ENCODE results near the gene ZNF565. TPM values are rescaled to one million over a fixed set of nuclear protein-coding genes. Genes with fewer than 3 reads are reported as not detected.
A peak's percentile ranks its signal among the peaks of the same experiment; 100 is the strongest.
"Not testable (repeated sequence)": the region's sequence is repeated elsewhere in the genome, so short reads cannot be mapped to it uniquely, and the experiment has no call there.

The ZNF565 gene
- total and polyA plus RNA-seq, 3 experiments from 2014 or later, result 2.1 to 6.4 (median 2.5) TPM

DNA sequence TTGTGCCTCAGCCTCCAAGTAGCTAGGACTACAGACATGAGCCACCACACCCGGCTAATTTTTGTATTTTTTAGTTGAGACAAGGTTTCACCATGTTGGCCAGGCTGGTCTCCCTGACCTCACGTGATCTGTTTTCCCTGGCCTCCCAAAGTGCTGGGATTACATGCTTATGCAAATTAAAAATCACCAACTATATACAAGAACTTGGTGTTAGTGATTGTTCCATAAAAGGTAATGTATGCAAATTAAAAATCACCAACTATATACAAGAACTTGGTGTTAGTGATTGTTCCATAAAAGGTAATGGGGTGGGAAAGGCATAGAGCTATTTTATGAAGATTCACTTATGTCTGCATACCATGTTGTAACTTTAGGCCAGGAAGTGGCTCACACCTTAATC, 35.4 kb downstream of the ZNF565 start:
- H3K9me3 ChIP-seq (ENCODE audit: low read length); H3K27me3 ChIP-seq (ENCODE audit: insufficient read depth, low read length, poor library complexity, severe bottlenecking); POLR2A ChIA-PET; H3K4me1 Mint-ChIP-seq; H3K9me3 Mint-ChIP-seq; H3K4me3 ChIP-seq (ENCODE audit: low read length); H3K36me3 ChIP-seq (ENCODE audit: insufficient read depth, low read length); DNase-seq; H3K27ac ChIP-seq (ENCODE audit: low read depth, low read length); H3K27me3 Mint-ChIP-seq; H3K4me1 ChIP-seq (ENCODE audit: insufficient read depth, low read length); H3K4me3 Mint-ChIP-seq: not testable (repeated sequence)
- CTCF ChIA-PET, result interaction anchor here (1.5 to 1.6 kb wide), 2 partner anchors 9 to 51 kb away, joined by 6 to 8 read pairs; no protein-coding TSS in a partner anchor
- H3K27ac Mint-ChIP-seq, result peak overlapping the region in 1 of 8 donors; percentile 38
- H3K36me3 Mint-ChIP-seq, result peaks cover 4 to 18% (median 7%) of the 10 kb centered on the region in 3 donors

- peak overlapping the region in 2 of 8 donors; percentile 10 to 95 for H3K27ac Mint-ChIP-seq
- POLR2A ChIA-PET; H3K4me3 ChIP-seq (ENCODE audit: low read length); H3K9me3 ChIP-seq (ENCODE audit: low read length); H3K27me3 ChIP-seq (ENCODE audit: insufficient read depth, low read length, poor library complexity, severe bottlenecking); H3K27me3 Mint-ChIP-seq; H3K27ac ChIP-seq (ENCODE audit: low read depth, low read length); H3K36me3 Mint-ChIP-seq; DNase-seq; H3K36me3 ChIP-seq (ENCODE audit: insufficient read depth, low read length); H3K9me3 Mint-ChIP-seq; H3K4me1 Mint-ChIP-seq; H3K4me3 Mint-ChIP-seq; H3K4me1 ChIP-seq (ENCODE audit: insufficient read depth, low read length): not testable (repeated sequence)
- CTCF ChIA-PET, result interaction anchor here (13.0 kb wide), 1 partner anchor 46 kb away, joined by 165 read pairs; no protein-coding TSS in a partner anchor
Measured at GRCh38 chr19:36173846-36174245, 40.6 kb downstream of the ZNF565 start.

DNA sequence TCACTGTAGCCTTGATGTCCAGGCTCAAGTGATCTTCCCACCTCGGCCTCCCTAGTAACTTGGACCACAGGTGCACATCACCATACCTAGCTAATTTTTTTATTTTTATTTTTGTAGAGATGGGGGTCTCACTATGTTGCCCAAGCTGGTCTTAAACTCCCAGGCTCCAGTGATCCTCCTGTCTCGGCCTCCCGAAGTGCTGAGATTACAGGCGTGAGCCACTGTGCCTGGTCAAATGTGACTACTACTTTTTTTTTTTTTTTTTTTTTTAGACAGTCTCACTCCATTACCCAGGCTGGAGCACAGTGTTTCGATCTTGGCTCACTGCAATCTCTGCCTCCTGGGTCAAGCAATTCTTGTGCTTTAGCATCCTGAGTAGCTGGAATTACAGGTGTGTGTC, 41.6 kb downstream of the ZNF565 start:
- H3K27me3 ChIP-seq (ENCODE audit: insufficient read depth, low read length, poor library complexity, severe bottlenecking), result no peaks in the 10 kb centered on the region
- H3K27me3 Mint-ChIP-seq, result no peaks in the 10 kb centered on the region
- no peak overlapping the region for H3K4me3 Mint-ChIP-seq
- no peaks in the 10 kb centered on the region for H3K36me3 Mint-ChIP-seq
- H3K27ac ChIP-seq (ENCODE audit: low read depth, low read length), result no peak overlapping the region
- H3K4me3 ChIP-seq (ENCODE audit: low read length), result no peak overlapping the region
- H3K4me1 ChIP-seq (ENCODE audit: insufficient read depth, low read length), result no peaks in the 10 kb centered on the region
- no peak for DNase-seq
- CTCF ChIA-PET, result interaction anchor here (1.1 to 13.0 kb wide), 2 partner anchors 38 to 45 kb away, joined by 3 to 165 read pairs; no protein-coding TSS in a partner anchor
- no peaks in the 10 kb centered on the region for H3K9me3 ChIP-seq (ENCODE audit: low read length)
- peak overlapping the region in 1 of 8 donors; percentile 31 for H3K27ac Mint-ChIP-seq
- H3K4me1 Mint-ChIP-seq, result peaks cover 3 to 4% (median 4%) of the 10 kb centered on the region in 3 donors
- POLR2A ChIA-PET, result no interaction called here
- H3K9me3 Mint-ChIP-seq, result no peaks in the 10 kb centered on the region
- H3K36me3 ChIP-seq (ENCODE audit: insufficient read depth, low read length), result no peaks in the 10 kb centered on the region

DNA sequence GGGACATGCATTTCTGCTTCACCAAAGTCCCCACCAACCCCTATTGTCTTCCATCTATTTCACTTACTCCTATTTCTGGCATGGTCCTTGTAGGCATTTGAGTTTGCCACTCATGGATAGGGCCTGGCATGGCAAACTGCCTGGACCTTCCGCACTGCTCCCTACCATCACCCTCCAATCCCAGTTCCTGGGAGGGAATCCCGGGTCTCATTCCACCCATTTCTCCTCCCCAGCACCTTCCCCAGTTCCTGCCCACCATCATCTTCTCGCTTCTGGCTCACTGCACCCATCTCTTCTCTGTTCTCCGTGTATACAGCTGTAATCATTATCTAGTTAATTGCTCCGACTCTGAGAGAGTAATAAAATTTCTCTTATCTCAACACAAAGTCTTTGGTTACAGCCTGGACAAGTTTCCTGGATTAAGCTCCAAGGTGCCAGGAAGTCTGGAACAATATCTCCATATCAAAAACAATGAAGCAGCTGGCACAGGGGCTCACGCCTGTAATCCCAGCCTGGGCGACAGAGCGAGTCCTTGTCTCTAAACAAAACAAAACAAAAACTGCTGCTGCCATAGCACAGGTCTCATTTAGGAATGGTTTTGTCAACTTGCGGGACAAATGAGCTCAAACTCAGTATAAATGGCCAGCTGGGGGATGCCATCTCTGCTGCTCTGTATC, 45.2 kb downstream of the ZNF565 start:
- Mint-ChIP-seq H3K27me3 (no peaks in the 10 kb centered on the region), H3K4me1 (peaks cover 3 to 4% (median 4%) of the 10 kb centered on the region in 3 donors), H3K4me3 (no peak overlapping the region), H3K36me3 (no peaks in the 10 kb centered on the region), H3K27ac (peak overlapping the region in 3 of 8 donors; percentile 11 to 87 (median 35)), H3K9me3 (no peaks in the 10 kb centered on the region)
- Histone ChIP-seq H3K27me3 (ENCODE audit: insufficient read depth, low read length, poor library complexity, severe bottlenecking) (no peaks in the 10 kb centered on the region), H3K27ac (ENCODE audit: low read depth, low read length) (no peak overlapping the region), H3K36me3 (ENCODE audit: insufficient read depth, low read length) (no peaks in the 10 kb centered on the region), H3K4me1 (ENCODE audit: insufficient read depth, low read length) (no peaks in the 10 kb centered on the region), H3K4me3 (ENCODE audit: low read length) (no peak overlapping the region), H3K9me3 (ENCODE audit: low read length) (no peaks in the 10 kb centered on the region)
- no peak for DNase-seq
- ChIA-PET CTCF (interaction anchor here (0.6 to 13.0 kb wide), 5 partner anchors 10 to 91 kb away, joined by 3 to 165 read pairs (median 3); partner anchors contain the start of genes POLR2I and TBCB), POLR2A (interaction anchor here (1.6 kb wide), 1 partner anchor 54 kb away, joined by 5 read pairs; the partner anchor contains the start of genes POLR2I and TBCB)

- H3K4me1 Mint-ChIP-seq, result no peaks in the 10 kb centered on the region
- ChIA-PET POLR2A (no interaction called here), CTCF (interaction anchor here (1.6 kb wide), 1 partner anchor 36 kb away, joined by 7 read pairs; no protein-coding TSS in a partner anchor)
- no peak overlapping the region for H3K4me3 Mint-ChIP-seq
- H3K27me3 ChIP-seq (ENCODE audit: insufficient read depth, low read length, poor library complexity, severe bottlenecking), result no peaks in the 10 kb centered on the region
- H3K36me3 ChIP-seq (ENCODE audit: insufficient read depth, low read length), result no peaks in the 10 kb centered on the region
- H3K27ac Mint-ChIP-seq, result peak overlapping the region in 1 of 8 donors; percentile 30
- H3K4me1 ChIP-seq (ENCODE audit: insufficient read depth, low read length), result no peaks in the 10 kb centered on the region
- H3K4me3 ChIP-seq (ENCODE audit: low read length), result no peak overlapping the region
- no peaks in the 10 kb centered on the region for H3K9me3 Mint-ChIP-seq
- DNase-seq, result no peak
- H3K27ac ChIP-seq (ENCODE audit: low read depth, low read length), result no peak overlapping the region
- H3K36me3 Mint-ChIP-seq, result peaks cover 0 to 3% (median 0%) of the 10 kb centered on the region in 3 donors
- H3K27me3 Mint-ChIP-seq, result no peaks in the 10 kb centered on the region
- no peaks in the 10 kb centered on the region for H3K9me3 ChIP-seq (ENCODE audit: low read length)
Measured at GRCh38 chr19:36163813-36164212, 50.7 kb downstream of the ZNF565 start.

DNA sequence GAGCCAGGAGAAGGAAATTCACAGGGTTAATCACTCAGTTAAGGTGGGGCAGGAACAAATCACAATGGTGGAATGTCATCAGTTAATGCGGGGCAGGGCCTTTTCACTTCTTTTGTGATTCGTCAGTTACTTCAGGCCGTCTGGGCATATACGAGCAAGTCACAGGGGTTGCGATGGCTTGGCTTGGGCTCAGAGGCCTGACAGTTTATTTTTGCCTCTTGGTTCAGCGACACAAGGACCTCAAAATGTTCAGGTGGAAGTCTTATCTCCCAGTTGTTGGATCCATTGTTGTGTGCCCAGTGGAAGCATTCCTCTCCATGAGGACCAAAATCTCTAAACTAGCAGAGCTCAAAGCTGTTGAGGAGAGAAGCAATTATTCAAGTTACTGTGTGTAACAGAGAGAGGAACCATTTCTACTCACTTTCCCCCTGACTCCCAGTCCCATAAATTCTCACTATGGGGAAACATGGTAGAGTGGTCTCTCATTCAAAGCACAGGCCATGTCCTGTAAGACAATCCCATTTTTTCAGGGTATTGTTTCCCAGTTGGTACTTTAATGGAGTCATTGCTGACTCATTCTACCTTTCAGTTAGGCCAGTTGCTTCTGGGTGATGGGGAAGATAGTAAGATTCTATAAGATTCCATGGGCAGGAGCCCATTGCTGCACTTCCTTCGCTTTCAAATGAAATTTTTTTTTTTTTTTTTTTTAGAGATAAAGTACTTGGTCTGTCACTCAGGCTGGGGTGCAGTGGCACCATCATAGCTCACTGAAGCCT, 53.5 kb downstream of the ZNF565 start:
- ChIA-PET POLR2A (no interaction called here), CTCF (interaction anchor here (0.7 kb wide), 1 partner anchor 100 kb away, joined by 4 read pairs; no protein-coding TSS in a partner anchor)
- Histone ChIP-seq H3K27me3 (ENCODE audit: insufficient read depth, low read length, poor library complexity, severe bottlenecking) (no peaks in the 10 kb centered on the region), H3K4me3 (ENCODE audit: low read length) (no peak overlapping the region), H3K27ac (ENCODE audit: low read depth, low read length) (no peak overlapping the region), H3K4me1 (ENCODE audit: insufficient read depth, low read length) (no peaks in the 10 kb centered on the region), H3K9me3 (ENCODE audit: low read length) (no peaks in the 10 kb centered on the region), H3K36me3 (ENCODE audit: insufficient read depth, low read length) (no peaks in the 10 kb centered on the region)
- peak overlapping the region in 3 of 8 donors; percentile 43 to 60 (median 56) for H3K27ac Mint-ChIP-seq
- no peak overlapping the region for H3K4me3 Mint-ChIP-seq
- H3K36me3 Mint-ChIP-seq, result peaks cover 0 to 3% (median 0%) of the 10 kb centered on the region in 3 donors
- H3K9me3 Mint-ChIP-seq, result no peaks in the 10 kb centered on the region
- H3K4me1 Mint-ChIP-seq, result no peaks in the 10 kb centered on the region
- H3K27me3 Mint-ChIP-seq, result no peaks in the 10 kb centered on the region
- DNase-seq, result no peak

DNA sequence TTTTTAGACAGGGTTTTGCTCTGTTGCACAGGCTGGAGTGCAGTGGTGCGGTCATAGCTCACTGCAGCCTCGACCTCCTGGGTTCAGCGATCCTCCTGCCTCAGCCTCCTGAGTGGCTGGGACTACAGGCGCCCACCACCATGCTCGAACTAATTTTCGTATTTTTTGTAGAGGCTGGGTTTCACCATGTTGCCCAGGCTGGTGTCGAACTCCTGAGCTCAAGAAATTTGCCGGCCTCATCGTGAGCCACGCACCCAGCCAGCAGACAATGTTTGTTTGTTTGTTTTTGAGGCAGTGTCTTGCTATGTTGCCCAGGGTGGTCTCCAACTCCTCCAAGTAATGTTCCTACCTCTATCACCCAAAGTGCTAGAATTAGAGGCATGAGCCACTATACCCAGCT, 61.3 kb downstream of the ZNF565 start:
- ChIA-PET CTCF (interaction anchor here (0.6 kb wide), 1 partner anchor 25 kb away, joined by 3 read pairs; no protein-coding TSS in a partner anchor), POLR2A (no interaction called here)
- no peaks in the 10 kb centered on the region for H3K4me1 ChIP-seq (ENCODE audit: insufficient read depth, low read length)
- no peaks in the 10 kb centered on the region for H3K9me3 ChIP-seq (ENCODE audit: low read length)
- Mint-ChIP-seq H3K27ac (no peak overlapping the region), H3K27me3 (no peaks in the 10 kb centered on the region), H3K4me1 (peaks cover 0 to 1% (median 0%) of the 10 kb centered on the region in 3 donors), H3K9me3 (no peaks in the 10 kb centered on the region), H3K4me3 (no peak overlapping the region), H3K36me3 (peaks cover 0 to 33% (median 9%) of the 10 kb centered on the region in 3 donors)
- DNase-seq, result no peak
- no peak overlapping the region for H3K4me3 ChIP-seq (ENCODE audit: low read length)
- H3K27ac ChIP-seq (ENCODE audit: low read depth, low read length), result no peak overlapping the region
- H3K36me3 ChIP-seq (ENCODE audit: insufficient read depth, low read length), result no peaks in the 10 kb centered on the region
- no peaks in the 10 kb centered on the region for H3K27me3 ChIP-seq (ENCODE audit: insufficient read depth, low read length, poor library complexity, severe bottlenecking)

All from CD8-positive, alpha-beta memory T cell (primary cell).